Esophagus squamous epithelium (tissue), 4 donors: ENCODE results near the gene ETDB. TPM values are rescaled to one million over a fixed set of nuclear protein-coding genes. Genes with fewer than 3 reads are reported as not detected.

Experiments used
- total RNA-seq, 4 donors: library from RNA; depleted of rRNA; stranded (reverse); fragments of >200 nt; gene quantifications; one replicate each; pipeline ENCODE4 v1.1.0, GENCODE V29; 2016

Gene ETDB
- total RNA-seq, 4 donors from 2014 or later, result not detected

Other genes starting within 250 kb of the ETDB start
- gene MOSPD1, start 205.3 kb downstream of the ETDB start, total RNA-seq, result 10 to 100 TPM; 16.5 to 24.6 (median 20.5) TPM
- gene SMIM10, start 129.5 kb downstream of the ETDB start, total RNA-seq, result 1 to 10 TPM in 2 of 4 donors, not detected in 2; 1.1 to 2.1 TPM
- gene RTL8B, start 98.0 kb downstream of the ETDB start, total RNA-seq, result 10 to 100 TPM in 3 of 4 donors, 1 to 10 TPM in 1; 6.5 to 16.9 (median 11.8) TPM
- gene RTL8C, start 88.2 kb downstream of the ETDB start, total RNA-seq, result 10 to 100 TPM; 51.8 to 81.1 (median 71.9) TPM
- gene RTL8A, start 68.4 kb downstream of the ETDB start, total RNA-seq, result 10 to 100 TPM; 18.2 to 24.7 (median 22.0) TPM
- 1 to 10 TPM in 3 of 4 donors, under 1 TPM in 1; 0.57 to 1.9 (median 1.5) TPM for gene SMIM10L2B, start 21.8 kb downstream of the ETDB start, total RNA-seq
- gene CT55, start 50.9 kb upstream of the ETDB start, total RNA-seq, result not detected
- gene ETDA, start 131.5 kb upstream of the ETDB start, total RNA-seq, result not detected
- not detected for gene ETDC, start 189.0 kb upstream of the ETDB start, total RNA-seq
- 1 to 10 TPM; 3.3 to 6.9 (median 6.1) TPM for gene ZNF75D, start 223.6 kb upstream of the ETDB start, total RNA-seq
- gene ZNF449, start 224.3 kb upstream of the ETDB start, total RNA-seq, result 1 to 10 TPM in 3 of 4 donors, under 1 TPM in 1; 0.95 to 7.1 (median 3.5) TPM